HG02763 (cell line): ENCODE measurements around the gene IMPACT.

Source experiments
- ATAC-seq: cut with Tn5 transposase; IDR thresholded peaks from one replicate; pipeline ENCODE4 v1.9.1; 2021; ENCODE audit warnings: mild to moderate bottlenecking, moderate library complexity; ENCODE audit not compliant: unreplicated experiment

The IMPACT gene

GRCh38 chr18:24421831-24422230 lies 4.6 kb upstream of the IMPACT start:
- ATAC-seq: no peak

- ATAC-seq: no peak
Measured at GRCh38 chr18:24426073-24426397, 435 bp upstream of the IMPACT start.

- no peak for ATAC-seq
Measured at GRCh38 chr18:24427484-24427883, 1.0 kb downstream of the IMPACT start.

GRCh38 chr18:24428709-24429108 lies 2.2 kb downstream of the IMPACT start:
- ATAC-seq: no peak

GRCh38 chr18:24429188-24429587 lies 2.7 kb downstream of the IMPACT start:
- no peak for ATAC-seq

GRCh38 chr18:24432618-24433017 lies 6.1 kb downstream of the IMPACT start:
- ATAC-seq: no peak

- no peak for ATAC-seq
Measured at GRCh38 chr18:24436939-24437338, 10.5 kb downstream of the IMPACT start.

GRCh38 chr18:24443870-24444269 lies 17.4 kb downstream of the IMPACT start:
- ATAC-seq: peak; percentile 84

GRCh38 chr18:24446453-24446852 lies 20.0 kb downstream of the IMPACT start:
- ATAC-seq: no peak

GRCh38 chr18:24446953-24447538 lies 20.6 kb downstream of the IMPACT start:
- no peak for ATAC-seq

GRCh38 chr18:24447961-24448360 lies 21.5 kb downstream of the IMPACT start:
- no peak for ATAC-seq

GRCh38 chr18:24456549-24456948 lies 30.1 kb downstream of the IMPACT start:
- peak; percentile 96 for ATAC-seq

- ATAC-seq: no peak
Measured at GRCh38 chr18:24459772-24460171, 33.3 kb downstream of the IMPACT start.

GRCh38 chr18:24460388-24460787 lies 33.9 kb downstream of the IMPACT start, which contains the start of gene HRH4:
Gene HRH4 (plus strand): TSS chr18:24460637. CDS start chr18:24460729, 92 bp downstream.
- ATAC-seq: no peak

GRCh38 chr18:24461996-24462395 lies 35.5 kb downstream of the IMPACT start:
- ATAC-seq: no peak

- ATAC-seq: no peak
Measured at GRCh38 chr18:24462838-24463775, 36.6 kb downstream of the IMPACT start.

- no peak for ATAC-seq
Measured at GRCh38 chr18:24465486-24465885, 39.0 kb downstream of the IMPACT start.

GRCh38 chr18:24466771-24467170 lies 40.3 kb downstream of the IMPACT start:
- no peak for ATAC-seq

GRCh38 chr18:24470022-24470618 lies 43.6 kb downstream of the IMPACT start:
- no peak for ATAC-seq

- no peak for ATAC-seq
Measured at GRCh38 chr18:24470805-24471204, 44.3 kb downstream of the IMPACT start.

GRCh38 chr18:24472591-24472990 lies 46.1 kb downstream of the IMPACT start:
- no peak for ATAC-seq

GRCh38 chr18:24474406-24474805 lies 47.9 kb downstream of the IMPACT start:
- no peak for ATAC-seq
